HepG2 (cell line): ENCODE results near the gene PRR15L.

Experiments used
- ARNT ChIP-seq: fragments of 450-650 bp; IDR thresholded peaks from 2 replicates; pipeline ENCODE4 v1.6.1; 2017
- ASH2L ChIP-seq: fragments of 300-600, 200-600 bp; sonication (generic); IDR thresholded peaks from 2 replicates; pipeline ENCODE4 v1.7.0; 2017; ENCODE audit warnings: low read depth, mild to moderate bottlenecking, moderate library complexity, mixed read lengths, low read length; ENCODE audit not compliant: insufficient read length
- CTCF ChIP-seq: sonication (generic); formaldehyde crosslinking; IDR thresholded peaks from 2 replicates; pipeline ENCODE4 v1.5.0; 2020; ENCODE audit warnings: mild to moderate bottlenecking, missing genetic modification reagents, moderate library complexity
- ELK4 ChIP-seq: sonication (generic); formaldehyde crosslinking; IDR thresholded peaks from 2 replicates; pipeline ENCODE4 v1.9.0; 2021; ENCODE audit warnings: missing genetic modification reagents, borderline replicate concordance
- EZH2 ChIP-seq: conservative IDR thresholded peaks from 2 replicates; pipeline ENCODE4 v1.6.1; 2012; ENCODE audit warnings: mild to moderate bottlenecking, low read depth, low read length, moderate library complexity
- FOXP1 ChIP-seq, 2 experiments: fragments of 450-650 bp in 1 of 2; IDR thresholded peaks; 2 replicates each; pipeline ENCODE4 v1.6.1; 2017 to 2018; ENCODE audit warnings: antibody characterized with exemption in 1 of 2
- GATA4 ChIP-seq: sonication (generic); IDR thresholded peaks from 2 replicates; pipeline ENCODE4 v1.6.1; 2016; ENCODE audit warnings: antibody characterized with exemption, low read depth, borderline replicate concordance
- GLI4 ChIP-seq: sonication (generic); formaldehyde crosslinking; IDR thresholded peaks from 2 replicates; pipeline ENCODE4 v1.5.1; 2020; ENCODE audit warnings: missing genetic modification reagents, mild to moderate bottlenecking, moderate library complexity, borderline replicate concordance
- TAF1 ChIP-seq: sonication (generic); formaldehyde crosslinking; IDR thresholded peaks from 2 replicates; pipeline ENCODE4 v1.4.0; 2020; ENCODE audit warnings: missing genetic modification reagents
- YEATS4 ChIP-seq: sonication (generic); formaldehyde crosslinking; IDR thresholded peaks from 2 replicates; pipeline ENCODE4 v1.4.0; 2020; ENCODE audit warnings: missing genetic modification reagents, borderline replicate concordance
- ZBTB4 ChIP-seq: sonication (generic); formaldehyde crosslinking; IDR thresholded peaks from 2 replicates; pipeline ENCODE4 v1.4.0; 2020; ENCODE audit warnings: missing genetic modification reagents, mild to moderate bottlenecking, borderline replicate concordance
- ZNF577 ChIP-seq: sonication (generic); formaldehyde crosslinking; IDR thresholded peaks from 2 replicates; pipeline ENCODE4 v1.4.0; 2020; ENCODE audit warnings: mild to moderate bottlenecking, low read depth, missing genetic modification reagents, borderline replicate concordance
- ZNF839 ChIP-seq: sonication (generic); formaldehyde crosslinking; IDR thresholded peaks from 2 replicates; pipeline ENCODE4 v1.4.0; 2020; ENCODE audit warnings: missing genetic modification reagents, mild to moderate bottlenecking, borderline replicate concordance
- ZUFSP ChIP-seq: sonication (generic); formaldehyde crosslinking; IDR thresholded peaks from 2 replicates; pipeline ENCODE4 v1.9.0; 2021; ENCODE audit warnings: missing genetic modification reagents, mild to moderate bottlenecking, borderline replicate concordance

- TF ChIP-seq ELK4 (CRISPR knock-in tag), result no peak
- no peak for TF ChIP-seq GLI4
- TF ChIP-seq FOXP1 (IDR thresholded peaks at IDR 0.05), result no peak
- no peak for TF ChIP-seq FOXP1 (CRISPR knock-in tag; IDR thresholded peaks at IDR 0.05)
- no peak for TF ChIP-seq ZNF839 (CRISPR knock-in tag)
- TF ChIP-seq YEATS4 (CRISPR knock-in tag), result no peak
- no peak for TF ChIP-seq TAF1
- no peak for TF ChIP-seq ASH2L
- TF ChIP-seq GATA4, result no peak
- no peak for TF ChIP-seq CTCF
- TF ChIP-seq ZUFSP (CRISPR knock-in tag), result no peak
- no peak for TF ChIP-seq ZBTB4 (CRISPR knock-in tag)
- TF ChIP-seq ARNT, result no peak
- no peak for TF ChIP-seq ZNF577 (CRISPR knock-in tag)
- TF ChIP-seq EZH2, result no peak
Measured at GRCh38 chr17:47942568-47942967, 15.1 kb downstream of the PRR15L start.
